ENCODE data around the gene DMWD. TPM values are rescaled to one million over a fixed set of nuclear protein-coding genes. Genes with fewer than 3 reads are reported as not detected.

The DMWD gene
- total RNA-seq, 3 donors from 2014 or later (not counting 1 experiment from before 2014, with no cell fraction given): 66.2 to 82.1 (median 66.3) TPM

GRCh38 chr19:45763691-45764294 lies 28.9 kb downstream of the DMWD start:
- no peaks in the 10 kb centered on the region for H3K36me3 Mint-ChIP-seq
- peaks cover 0 to 1% of the 10 kb centered on the region in 2 donors for H3K4me1 Mint-ChIP-seq
- H3K4me3 Mint-ChIP-seq: no peak overlapping the region
- H3K27ac Mint-ChIP-seq: no peak overlapping the region
- H3K27me3 Mint-ChIP-seq (ENCODE audit: low read depth in 2 of 2): peaks cover 0 to 10% of the 10 kb centered on the region in 2 donors
- no peaks in the 10 kb centered on the region for H3K9me3 Mint-ChIP-seq
- ATAC-seq (no peak), DNase-seq (no peak)
- Histone ChIP-seq H3K27me3 (ENCODE audit: control insufficient read depth, insufficient read depth, low read length) (peaks cover 11% of the 10 kb centered on the region), H3K9me3 (ENCODE audit: control insufficient read depth, insufficient read depth, low read length) (no peaks in the 10 kb centered on the region), H3K36me3 (ENCODE audit: control insufficient read depth, insufficient read depth, low read length) (no peaks in the 10 kb centered on the region), H3K27ac (ENCODE audit: low read length) (no peak overlapping the region), H3K4me3 (ENCODE audit: low read length) (no peak overlapping the region), H3K4me1 (ENCODE audit: control insufficient read depth, insufficient read depth, low read length) (peaks cover 11% of the 10 kb centered on the region)
- WGBS (ENCODE audit: insufficient coverage): 70% methylated on average over 27 of the region's 27 CpGs
- intact Hi-C loops (cut with micrococcal nuclease): no loop called here
- TF ChIP-seq CTCF (IDR thresholded peaks at IDR 0.05): no peak

- Histone ChIP-seq H3K27ac (ENCODE audit: low read length) (no peak overlapping the region), H3K36me3 (ENCODE audit: control insufficient read depth, insufficient read depth, low read length) (no peaks in the 10 kb centered on the region), H3K27me3 (ENCODE audit: control insufficient read depth, insufficient read depth, low read length) (peaks cover 11% of the 10 kb centered on the region), H3K4me1 (ENCODE audit: control insufficient read depth, insufficient read depth, low read length) (peaks cover 8% of the 10 kb centered on the region), H3K9me3 (ENCODE audit: control insufficient read depth, insufficient read depth, low read length) (no peaks in the 10 kb centered on the region), H3K4me3 (ENCODE audit: low read length) (no peak overlapping the region)
- Mint-ChIP-seq H3K27me3 (ENCODE audit: low read depth in 2 of 2) (peaks cover 0 to 10% of the 10 kb centered on the region in 2 donors), H3K36me3 (no peaks in the 10 kb centered on the region), H3K27ac (no peak overlapping the region), H3K4me3 (no peak overlapping the region), H3K4me1 (no peaks in the 10 kb centered on the region), H3K9me3 (no peaks in the 10 kb centered on the region)
- TF ChIP-seq CTCF (IDR thresholded peaks at IDR 0.05): no peak
- DNase-seq (no peak), ATAC-seq (no peak)
- 93% methylated on average over 15 of the region's 15 CpGs for WGBS (ENCODE audit: insufficient coverage)
- intact Hi-C loops (cut with micrococcal nuclease): no loop called here
Observed at GRCh38 chr19:45762870-45763631, 29.6 kb downstream of the DMWD start.

DNA sequence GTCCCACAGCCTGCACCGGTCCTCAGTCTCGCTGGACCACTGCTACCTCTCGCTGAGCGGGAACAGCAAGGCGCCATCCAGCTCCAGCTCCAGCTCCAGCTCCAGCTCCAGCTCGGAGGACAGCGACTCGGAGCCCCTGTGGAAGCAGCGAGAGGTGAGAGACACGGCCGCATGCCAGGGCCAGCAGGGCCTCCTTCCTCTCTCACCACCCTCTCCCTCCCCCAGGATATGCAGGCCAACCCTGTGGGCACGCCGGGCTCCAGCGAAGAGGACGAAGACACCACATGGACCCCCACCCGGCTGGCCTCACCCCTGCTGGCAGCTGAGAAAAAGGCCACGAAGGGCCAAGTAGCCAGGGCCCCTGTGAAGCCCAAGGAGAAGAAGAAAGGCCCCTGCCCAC lies 30.9 kb downstream of the DMWD start:
- 83% methylated on average over 17 of the region's 17 CpGs for WGBS (ENCODE audit: insufficient coverage)
- Mint-ChIP-seq H3K36me3 (no peaks in the 10 kb centered on the region), H3K27ac (no peak overlapping the region), H3K9me3 (no peaks in the 10 kb centered on the region), H3K4me3 (no peak overlapping the region), H3K27me3 (ENCODE audit: low read depth in 2 of 2) (peaks cover 0 to 10% of the 10 kb centered on the region in 2 donors), H3K4me1 (no peaks in the 10 kb centered on the region)
- Histone ChIP-seq H3K9me3 (ENCODE audit: control insufficient read depth, insufficient read depth, low read length) (no peaks in the 10 kb centered on the region), H3K4me3 (ENCODE audit: low read length) (no peak overlapping the region), H3K27me3 (ENCODE audit: control insufficient read depth, insufficient read depth, low read length) (peaks cover 6% of the 10 kb centered on the region), H3K36me3 (ENCODE audit: control insufficient read depth, insufficient read depth, low read length) (no peaks in the 10 kb centered on the region), H3K27ac (ENCODE audit: low read length) (no peak overlapping the region), H3K4me1 (ENCODE audit: control insufficient read depth, insufficient read depth, low read length) (no peaks in the 10 kb centered on the region)
- no peak for DNase-seq
- TF ChIP-seq CTCF (IDR thresholded peaks at IDR 0.05): no peak
- intact Hi-C loops (cut with micrococcal nuclease): no loop called here
- no peak for ATAC-seq

All from natural killer cell (primary cell).